Cardiac muscle cell (in vitro differentiated cells and primary cell): ENCODE results near the gene LRFN3. TPM values are rescaled to one million over a fixed set of nuclear protein-coding genes. Genes with fewer than 3 reads are reported as not detected.

Experiments used
- DNase-seq, 2 donors: peaks; one replicate each; pipeline versions ENCODE4 v3.0.0 to v3.0.0-alpha.2; 2010 to 2017; ENCODE audit warnings: low read depth in 1 of 2, low spot score in 1 of 2
- H3K27ac ChIP-seq: fragments of 200-600 bp; sonication (generic); 2 replicates; pipeline ENCODE4 v1.5.1; 2016
- H3K27me3 ChIP-seq: fragments of 200-600 bp; sonication (generic); 2 replicates; pipeline ENCODE4 v1.6.0; 2016; ENCODE audit warnings: control low read depth
- H3K36me3 ChIP-seq: fragments of 200-600 bp; sonication (generic); 2 replicates; pipeline ENCODE4 v1.5.1; 2016; ENCODE audit warnings: control low read depth
- H3K4me1 ChIP-seq: fragments of 200-600 bp; sonication (generic); 2 replicates; pipeline ENCODE4 v1.8.1; 2017; ENCODE audit warnings: low read depth, mild to moderate bottlenecking, mixed run types
- H3K4me3 ChIP-seq: fragments of 200-600 bp; sonication (generic); 2 replicates; pipeline ENCODE4 v1.5.1; 2016; ENCODE audit warnings: mild to moderate bottlenecking
- H3K9me3 ChIP-seq: fragments of 200-600 bp; sonication (generic); 2 replicates; pipeline ENCODE4 v1.5.1; 2017; ENCODE audit warnings: low read depth, mild to moderate bottlenecking, control low read depth
- CTCF ChIP-seq: IDR thresholded peaks from 2 replicates; pipeline ENCODE4 v1.5.1; 2012; ENCODE audit warnings: low read depth, mild to moderate bottlenecking, low read length
- polyA plus RNA-seq: library from polyadenylated mRNA; unstranded; fragments of >200 nt; fragmentation: Nextera tagmentation; extraction: Ambion mirVana; gene quantifications from 2 replicates; pipeline ENCODE4 v1.2.1, GENCODE V29; 2016
- total RNA-seq: library from RNA; depleted of rRNA; stranded (reverse); fragments of >200 nt; gene quantifications from 2 replicates; pipeline ENCODE4 v1.2.3, GENCODE V29; 2016

The LRFN3 gene
- total and polyA plus RNA-seq, 2 experiments from 2014 or later = 14.3 to 16.0 TPM

- Histone ChIP-seq H3K36me3 (no peaks in the 10 kb centered on the region), H3K4me1 (peaks cover 4% of the 10 kb centered on the region), H3K27me3 (peaks cover 7% of the 10 kb centered on the region), H3K4me3 (no peak overlapping the region), H3K9me3 (no peaks in the 10 kb centered on the region), H3K27ac (no peak overlapping the region)
- peak in 1 of 2 donors; percentile 51 for DNase-seq
- TF ChIP-seq CTCF = no peak
Measured at GRCh38 chr19:35991731-35992450, 55.7 kb downstream of the LRFN3 start.

- peaks cover 4% of the 10 kb centered on the region for H3K4me1 ChIP-seq
- no peak for TF ChIP-seq CTCF
- H3K4me3 ChIP-seq = no peak overlapping the region
- no peaks in the 10 kb centered on the region for H3K27me3 ChIP-seq
- no peaks in the 10 kb centered on the region for H3K36me3 ChIP-seq
- no peak overlapping the region for H3K27ac ChIP-seq
- H3K9me3 ChIP-seq = no peaks in the 10 kb centered on the region
- no peak for DNase-seq
Measured at GRCh38 chr19:35992907-35993765, 57.0 kb downstream of the LRFN3 start.

GRCh38 chr19:35993923-35994598 lies 57.9 kb downstream of the LRFN3 start:
- peak in 1 of 2 donors; percentile 22 for DNase-seq
- TF ChIP-seq CTCF = peak; percentile 24
- Histone ChIP-seq H3K4me3 (peak overlapping the region; percentile 48), H3K27me3 (no peaks in the 10 kb centered on the region), H3K36me3 (no peaks in the 10 kb centered on the region), H3K27ac (no peak overlapping the region), H3K4me1 (peaks cover 4% of the 10 kb centered on the region), H3K9me3 (no peaks in the 10 kb centered on the region)

Other genes starting within 250 kb of the LRFN3 start
- gene ZBTB32, start 231.8 kb upstream of the LRFN3 start, total RNA-seq = not detected in 2 replicates
- gene ZBTB32, start 231.8 kb upstream of the LRFN3 start, polyA plus RNA-seq = 0.53 and 0.59 TPM in 2 replicates
- gene KMT2B, start 218.4 kb upstream of the LRFN3 start, total RNA-seq = 18.2 and 38.1 TPM in 2 replicates
- 8.9 and 11.9 TPM in 2 replicates for gene KMT2B, start 218.4 kb upstream of the LRFN3 start, polyA plus RNA-seq
- gene IGFLR1, start 193.9 kb upstream of the LRFN3 start, total RNA-seq = 1.5 and 2.6 TPM in 2 replicates
- 2.4 and 5.5 TPM in 2 replicates for gene IGFLR1, start 193.9 kb upstream of the LRFN3 start, polyA plus RNA-seq
- 30.3 and 40.2 TPM in 2 replicates for gene U2AF1L4, start 191.0 kb upstream of the LRFN3 start, total RNA-seq
- gene U2AF1L4, start 191.0 kb upstream of the LRFN3 start, polyA plus RNA-seq = 45.5 and 61.7 TPM in 2 replicates
- gene PSENEN, start 190.7 kb upstream of the LRFN3 start, total RNA-seq = 43.7 and 65.4 TPM in 2 replicates
- 158 and 173 TPM in 2 replicates for gene PSENEN, start 190.7 kb upstream of the LRFN3 start, polyA plus RNA-seq
- 16.0 and 16.8 TPM in 2 replicates for gene LIN37, start 187.8 kb upstream of the LRFN3 start, total RNA-seq
- gene LIN37, start 187.8 kb upstream of the LRFN3 start, polyA plus RNA-seq = 11.4 and 16.3 TPM in 2 replicates
- gene HSPB6, start 179.3 kb upstream of the LRFN3 start, total RNA-seq = 0.51 and 2.5 TPM in 2 replicates
- gene HSPB6, start 179.3 kb upstream of the LRFN3 start, polyA plus RNA-seq = 0.76 and 2.6 TPM in 2 replicates
- gene PROSER3, start 178.2 kb upstream of the LRFN3 start, total RNA-seq = 14.8 and 16.3 TPM in 2 replicates
- 28.9 and 35.7 TPM in 2 replicates for gene PROSER3, start 178.2 kb upstream of the LRFN3 start, polyA plus RNA-seq
- 10.9 and 47.4 TPM in 2 replicates for gene ARHGAP33, start 160.8 kb upstream of the LRFN3 start, total RNA-seq
- 16.1 and 31.9 TPM in 2 replicates for gene ARHGAP33, start 160.8 kb upstream of the LRFN3 start, polyA plus RNA-seq
- 0.09 TPM in 1 of 2 replicates, not detected in the other for gene PRODH2, start 123.5 kb upstream of the LRFN3 start, total RNA-seq
- not detected in 2 replicates for gene PRODH2, start 123.5 kb upstream of the LRFN3 start, polyA plus RNA-seq
- 1.1 and 1.3 TPM in 2 replicates for gene NPHS1, start 83.9 kb upstream of the LRFN3 start, total RNA-seq
- 0.37 TPM in 1 of 2 replicates, not detected in the other for gene NPHS1, start 83.9 kb upstream of the LRFN3 start, polyA plus RNA-seq
- gene KIRREL2, start 79.5 kb upstream of the LRFN3 start, total RNA-seq = 3.5 and 4.2 TPM in 2 replicates
- gene KIRREL2, start 79.5 kb upstream of the LRFN3 start, polyA plus RNA-seq = 3.2 and 3.7 TPM in 2 replicates
- gene APLP1, start 67.8 kb upstream of the LRFN3 start, total RNA-seq = 126 and 134 TPM in 2 replicates
- 117 and 157 TPM in 2 replicates for gene APLP1, start 67.8 kb upstream of the LRFN3 start, polyA plus RNA-seq
- gene NFKBID, start 35.8 kb upstream of the LRFN3 start, total RNA-seq = 3.7 and 5.1 TPM in 2 replicates
- gene NFKBID, start 35.8 kb upstream of the LRFN3 start, polyA plus RNA-seq = 6.4 and 8.5 TPM in 2 replicates
- 2.5 TPM in 1 of 2 replicates, not detected in the other for gene HCST, start 33.8 kb upstream of the LRFN3 start, total RNA-seq
- 2.1 and 2.4 TPM in 2 replicates for gene HCST, start 33.8 kb upstream of the LRFN3 start, polyA plus RNA-seq
- gene TYROBP, start 28.1 kb upstream of the LRFN3 start, total RNA-seq = 2.9 TPM in 1 of 2 replicates, not detected in the other
- gene TYROBP, start 28.1 kb upstream of the LRFN3 start, polyA plus RNA-seq = 0.79 TPM in 1 of 2 replicates, not detected in the other
- 49.6 and 58.0 TPM in 2 replicates for gene SDHAF1, start 58.8 kb downstream of the LRFN3 start, total RNA-seq
- 31.9 and 36.2 TPM in 2 replicates for gene SDHAF1, start 58.8 kb downstream of the LRFN3 start, polyA plus RNA-seq
- 6.2 and 6.3 TPM in 2 replicates for gene SYNE4, start 72.4 kb downstream of the LRFN3 start, total RNA-seq
- 8.7 and 11.4 TPM in 2 replicates for gene SYNE4, start 72.4 kb downstream of the LRFN3 start, polyA plus RNA-seq
- gene ALKBH6, start 77.8 kb downstream of the LRFN3 start, total RNA-seq = 52.2 and 79.0 TPM in 2 replicates
- 39.6 and 66.9 TPM in 2 replicates for gene ALKBH6, start 77.8 kb downstream of the LRFN3 start, polyA plus RNA-seq
- gene CLIP3, start 96.5 kb downstream of the LRFN3 start, total RNA-seq = 7.1 and 10.9 TPM in 2 replicates
- gene CLIP3, start 96.5 kb downstream of the LRFN3 start, polyA plus RNA-seq = 18.9 and 26.4 TPM in 2 replicates
- 18.9 and 37.0 TPM in 2 replicates for gene THAP8, start 117.9 kb downstream of the LRFN3 start, total RNA-seq
- gene THAP8, start 117.9 kb downstream of the LRFN3 start, polyA plus RNA-seq = 24.8 and 32.5 TPM in 2 replicates
- gene WDR62, start 118.5 kb downstream of the LRFN3 start, total RNA-seq = 3.9 and 13.4 TPM in 2 replicates
- 2.1 and 9.1 TPM in 2 replicates for gene WDR62, start 118.5 kb downstream of the LRFN3 start, polyA plus RNA-seq
- gene OVOL3, start 174.8 kb downstream of the LRFN3 start, total RNA-seq = not detected in 2 replicates
- gene OVOL3, start 174.8 kb downstream of the LRFN3 start, polyA plus RNA-seq = 0.36 TPM in 1 of 2 replicates, not detected in the other
- 64.5 and 130 TPM in 2 replicates for gene POLR2I, start 178.5 kb downstream of the LRFN3 start, total RNA-seq
- 224 and 229 TPM in 2 replicates for gene POLR2I, start 178.5 kb downstream of the LRFN3 start, polyA plus RNA-seq
- 177 and 261 TPM in 2 replicates for gene TBCB, start 179.1 kb downstream of the LRFN3 start, total RNA-seq
- gene TBCB, start 179.1 kb downstream of the LRFN3 start, polyA plus RNA-seq = 202 and 268 TPM in 2 replicates
- 198 and 384 TPM in 2 replicates for gene CAPNS1, start 203.7 kb downstream of the LRFN3 start, total RNA-seq
- gene CAPNS1, start 203.7 kb downstream of the LRFN3 start, polyA plus RNA-seq = 294 and 413 TPM in 2 replicates
- gene COX7A1, start 216.1 kb downstream of the LRFN3 start, total RNA-seq = 1.2 TPM in 1 of 2 replicates, not detected in the other
- gene COX7A1, start 216.1 kb downstream of the LRFN3 start, polyA plus RNA-seq = 1.4 and 6.5 TPM in 2 replicates